DOHH2 (cell line): Measurements from ENCODE around the gene JPH2.

Experiments used
- EZH2phosphoT487 ChIP-seq: fragments of 200-600 bp; sonication (generic); IDR thresholded peaks from 2 replicates; pipeline ENCODE4 v1.6.1; 2017; ENCODE audit warnings: borderline replicate concordance, mild to moderate bottlenecking, antibody characterized with exemption, low read length, moderate library complexity, mixed read lengths
- TF ChIP-seq, protein P1 (sequence below): fragments of 200-600 bp; sonication (generic); IDR thresholded peaks from one replicate; pipeline ENCODE4 v1.5.1; 2014; ENCODE audit warnings: antibody characterized with exemption, mild to moderate bottlenecking, low read depth, low read length; ENCODE audit not compliant: poor library complexity, severe bottlenecking

DNA sequence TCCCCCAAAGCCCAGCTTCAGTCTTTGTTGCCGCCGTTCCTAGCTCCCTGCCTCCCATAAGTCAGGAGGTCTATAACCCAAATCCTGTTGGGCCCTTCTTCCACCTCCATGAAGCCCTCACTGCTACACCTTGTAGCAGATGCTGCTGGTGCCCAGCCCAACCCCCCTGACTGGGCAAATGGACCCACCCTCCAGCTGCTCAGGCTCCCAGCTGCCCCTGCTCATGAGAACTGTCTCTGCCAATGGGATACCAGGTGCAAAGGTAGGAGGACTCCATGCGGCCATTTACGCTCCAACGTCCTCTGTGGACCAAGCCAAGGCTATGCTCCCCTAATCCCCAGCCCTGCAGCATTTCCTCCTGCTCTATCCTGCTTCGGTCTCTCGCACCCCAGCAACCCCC is 71.8 kb downstream of the JPH2 start:
- TF ChIP-seq, protein P1, sequence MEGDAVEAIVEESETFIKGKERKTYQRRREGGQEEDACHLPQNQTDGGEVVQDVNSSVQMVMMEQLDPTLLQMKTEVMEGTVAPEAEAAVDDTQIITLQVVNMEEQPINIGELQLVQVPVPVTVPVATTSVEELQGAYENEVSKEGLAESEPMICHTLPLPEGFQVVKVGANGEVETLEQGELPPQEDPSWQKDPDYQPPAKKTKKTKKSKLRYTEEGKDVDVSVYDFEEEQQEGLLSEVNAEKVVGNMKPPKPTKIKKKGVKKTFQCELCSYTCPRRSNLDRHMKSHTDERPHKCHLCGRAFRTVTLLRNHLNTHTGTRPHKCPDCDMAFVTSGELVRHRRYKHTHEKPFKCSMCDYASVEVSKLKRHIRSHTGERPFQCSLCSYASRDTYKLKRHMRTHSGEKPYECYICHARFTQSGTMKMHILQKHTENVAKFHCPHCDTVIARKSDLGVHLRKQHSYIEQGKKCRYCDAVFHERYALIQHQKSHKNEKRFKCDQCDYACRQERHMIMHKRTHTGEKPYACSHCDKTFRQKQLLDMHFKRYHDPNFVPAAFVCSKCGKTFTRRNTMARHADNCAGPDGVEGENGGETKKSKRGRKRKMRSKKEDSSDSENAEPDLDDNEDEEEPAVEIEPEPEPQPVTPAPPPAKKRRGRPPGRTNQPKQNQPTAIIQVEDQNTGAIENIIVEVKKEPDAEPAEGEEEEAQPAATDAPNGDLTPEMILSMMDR = no peak
- no peak for TF ChIP-seq EZH2phosphoT487
